ENCODE data around the gene HOMEZ. TPM values are rescaled to one million over a fixed set of nuclear protein-coding genes. Genes with fewer than 3 reads are reported as not detected.
"Not testable (repeated sequence)": the region's sequence is repeated elsewhere in the genome, so short reads cannot be mapped to it uniquely, and the experiment has no call there.

The HOMEZ gene
- total and polyA plus RNA-seq, 10 of the 15 experiments (the other 5 are each of a cell fraction or from before 2014, with no cell fraction given), result 2.6 to 19.3 (median 13.0) TPM

DNA sequence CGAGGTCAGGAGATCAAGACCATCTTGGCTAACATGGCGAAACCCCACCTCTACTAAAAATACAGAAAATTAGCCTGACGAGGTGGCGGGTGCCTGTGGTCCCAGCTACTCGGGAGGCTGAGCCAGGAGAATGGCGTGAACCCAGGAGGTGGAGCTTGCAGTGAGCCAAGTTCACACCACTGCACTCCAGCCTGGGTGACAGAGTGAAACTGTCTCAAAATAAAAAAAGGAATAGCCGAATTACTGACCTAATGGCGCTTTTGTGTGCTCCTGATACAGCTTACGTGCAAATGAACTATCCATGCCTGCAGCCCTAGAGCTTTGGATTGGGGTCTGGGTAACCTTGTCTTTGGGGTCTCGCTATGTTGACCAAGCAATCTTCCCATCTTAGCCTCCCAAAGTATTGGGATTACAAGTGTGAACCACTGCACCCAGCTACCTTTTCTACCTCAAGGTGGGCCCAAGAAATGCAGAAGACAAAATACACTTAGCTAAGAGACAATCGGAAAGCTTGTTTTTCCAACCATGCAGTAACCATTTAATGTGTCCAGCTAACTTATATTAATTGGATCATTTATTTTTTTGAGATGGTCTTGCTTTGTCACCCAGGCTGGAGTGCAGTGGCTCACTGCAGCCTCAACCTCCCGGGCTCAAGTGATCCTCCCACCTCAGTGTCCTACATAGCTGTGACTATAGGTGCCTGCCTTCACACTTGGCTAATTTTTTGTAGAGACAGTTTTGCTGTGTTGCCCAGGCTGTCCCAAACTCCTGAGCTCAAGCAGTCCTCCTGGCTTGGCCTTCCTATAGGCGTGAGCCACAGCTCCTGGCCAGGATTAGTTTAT, 40.8 kb upstream of the HOMEZ start (continued):
- TF ChIP-seq, protein P1, sequence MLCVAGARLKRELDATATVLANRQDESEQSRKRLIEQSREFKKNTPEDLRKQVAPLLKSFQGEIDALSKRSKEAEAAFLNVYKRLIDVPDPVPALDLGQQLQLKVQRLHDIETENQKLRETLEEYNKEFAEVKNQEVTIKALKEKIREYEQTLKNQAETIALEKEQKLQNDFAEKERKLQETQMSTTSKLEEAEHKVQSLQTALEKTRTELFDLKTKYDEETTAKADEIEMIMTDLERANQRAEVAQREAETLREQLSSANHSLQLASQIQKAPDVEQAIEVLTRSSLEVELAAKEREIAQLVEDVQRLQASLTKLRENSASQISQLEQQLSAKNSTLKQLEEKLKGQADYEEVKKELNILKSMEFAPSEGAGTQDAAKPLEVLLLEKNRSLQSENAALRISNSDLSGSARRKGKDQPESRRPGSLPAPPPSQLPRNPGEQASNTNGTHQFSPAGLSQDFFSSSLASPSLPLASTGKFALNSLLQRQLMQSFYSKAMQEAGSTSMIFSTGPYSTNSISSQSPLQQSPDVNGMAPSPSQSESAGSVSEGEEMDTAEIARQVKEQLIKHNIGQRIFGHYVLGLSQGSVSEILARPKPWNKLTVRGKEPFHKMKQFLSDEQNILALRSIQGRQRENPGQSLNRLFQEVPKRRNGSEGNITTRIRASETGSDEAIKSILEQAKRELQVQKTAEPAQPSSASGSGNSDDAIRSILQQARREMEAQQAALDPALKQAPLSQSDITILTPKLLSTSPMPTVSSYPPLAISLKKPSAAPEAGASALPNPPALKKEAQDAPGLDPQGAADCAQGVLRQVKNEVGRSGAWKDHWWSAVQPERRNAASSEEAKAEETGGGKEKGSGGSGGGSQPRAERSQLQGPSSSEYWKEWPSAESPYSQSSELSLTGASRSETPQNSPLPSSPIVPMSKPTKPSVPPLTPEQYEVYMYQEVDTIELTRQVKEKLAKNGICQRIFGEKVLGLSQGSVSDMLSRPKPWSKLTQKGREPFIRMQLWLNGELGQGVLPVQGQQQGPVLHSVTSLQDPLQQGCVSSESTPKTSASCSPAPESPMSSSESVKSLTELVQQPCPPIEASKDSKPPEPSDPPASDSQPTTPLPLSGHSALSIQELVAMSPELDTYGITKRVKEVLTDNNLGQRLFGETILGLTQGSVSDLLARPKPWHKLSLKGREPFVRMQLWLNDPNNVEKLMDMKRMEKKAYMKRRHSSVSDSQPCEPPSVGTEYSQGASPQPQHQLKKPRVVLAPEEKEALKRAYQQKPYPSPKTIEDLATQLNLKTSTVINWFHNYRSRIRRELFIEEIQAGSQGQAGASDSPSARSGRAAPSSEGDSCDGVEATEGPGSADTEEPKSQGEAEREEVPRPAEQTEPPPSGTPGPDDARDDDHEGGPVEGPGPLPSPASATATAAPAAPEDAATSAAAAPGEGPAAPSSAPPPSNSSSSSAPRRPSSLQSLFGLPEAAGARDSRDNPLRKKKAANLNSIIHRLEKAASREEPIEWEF (IDR thresholded peaks at IDR 0.05; ENCODE audit: insufficient replicate concordance, low read depth, low read length), result no peak
- TF ChIP-seq CEBPB (IDR thresholded peaks at IDR 0.05; ENCODE audit: borderline replicate concordance in 1 of 2, low read depth in 2 of 2, low read length in 2 of 2), result no peak

DNA sequence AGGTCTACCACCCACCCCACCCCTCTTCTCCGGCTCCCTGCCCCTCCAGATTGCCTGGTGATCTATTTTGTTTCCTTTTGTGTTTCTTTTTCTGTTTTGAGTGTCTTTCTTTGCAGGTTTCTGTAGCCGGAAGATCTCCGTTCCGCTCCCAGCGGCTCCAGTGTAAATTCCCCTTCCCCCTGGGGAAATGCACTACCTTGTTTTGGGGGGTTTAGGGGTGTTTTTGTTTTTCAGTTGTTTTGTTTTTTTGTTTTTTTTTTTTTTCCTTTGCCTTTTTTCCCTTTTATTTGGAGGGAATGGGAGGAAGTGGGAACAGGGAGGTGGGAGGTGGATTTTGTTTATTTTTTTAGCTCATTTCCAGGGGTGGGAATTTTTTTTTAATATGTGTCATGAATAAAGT, 39.8 kb upstream of the HOMEZ start:
- H3K4me2 ChIP-seq (ENCODE audit: control insufficient read depth, insufficient read depth); FAIRE-seq; H3K4me3 ChIP-seq; H3K27me3 ChIP-seq (replicated peaks in 1 of 2; ENCODE audit: control insufficient read depth in 2 of 2, insufficient read depth in 2 of 2, low read length in 1 of 2); H3K9me3 ChIP-seq (replicated peaks; ENCODE audit: control insufficient read depth, insufficient read depth, low read length); in situ Hi-C loops (cut with MboI); H2AFZ ChIP-seq (ENCODE audit: control insufficient read depth, low read depth, low read length); ATAC-seq; DNase-seq (ENCODE audit: low read depth, low spot score); H4K20me1 ChIP-seq (ENCODE audit: control insufficient read depth, insufficient read depth); H3K27ac ChIP-seq (ENCODE audit: control insufficient read depth, insufficient read depth); H3K9ac ChIP-seq (ENCODE audit: control insufficient read depth, insufficient read depth, low read length); intact Hi-C loops (cut with micrococcal nuclease; ENCODE audit: unreplicated experiment); BruUV-seq (replicated peaks); POLR2A ChIA-PET; H3K4me1 ChIP-seq (ENCODE audit: control insufficient read depth, insufficient read depth, low read length): not testable (repeated sequence)
- SMC1A ChIA-PET (ENCODE audit: uncharacterized antibody, unreplicated experiment), result interaction anchor here (2.0 to 2.1 kb wide), 2 partner anchors 55 to 205 kb away, joined by 4 to 9 read pairs; no protein-coding TSS in a partner anchor
- Histone ChIP-seq H3K36me3 (ENCODE audit: control insufficient read depth in 2 of 2, insufficient read depth in 2 of 2, low read length in 1 of 2) (peaks cover 10 to 16% of the 10 kb centered on the region in 2 experiments), H3K79me2 (ENCODE audit: control insufficient read depth, insufficient read depth, low read length) (peaks cover 23% of the 10 kb centered on the region)
- CTCF ChIA-PET, result interaction anchor here (0.7 to 3.1 kb wide), 15 partner anchors 9 to 249 kb away, joined by 3 to 34 read pairs (median 4); partner anchors contain the start of genes NGDN and ZFHX2
- whole genome bisulfite sequencing (ENCODE audit: insufficient coverage, insufficient replicate concordance, low lambda C conversion rate, missing lambda C conversion rate), result 70% methylated on average over 5 of the region's 5 CpGs
- RAD21 ChIA-PET (ENCODE audit: unreplicated experiment), result interaction anchor here (2.1 kb wide), 1 partner anchor 58 kb away, joined by 10 read pairs; no protein-coding TSS in a partner anchor

All from GM12878 (cell line).